HCT116 (cell line): ENCODE measurements around the gene PIP4K2A. TPM values are rescaled to one million over a fixed set of nuclear protein-coding genes. Genes with fewer than 3 reads are reported as not detected.

Experiments used
- ATAC-seq: fragments of 200-7000 bp; cut with Tn5 transposase; 2 replicates; pipeline ENCODE4 v1.9.1; 2020; ENCODE audit warnings: mild to moderate bottlenecking, moderate library complexity
- Bru-seq: library from RNA; stranded (reverse); fragments of 400-500 nt; gene quantifications from one replicate; lab custom pipeline; 2021; lab: Mats Ljungman, UMichigan
- BruChase-seq, 2 experiments: library from RNA; stranded (reverse); fragments of 400-500 nt; gene quantifications; one replicate each; lab custom pipeline; 2021; lab: Mats Ljungman, UMichigan
- BruUV-seq: library from RNA; stranded (reverse); fragments of 400-500 nt; replicated peaks from 2 replicates; lab custom pipeline; 2021; lab: Mats Ljungman, UMichigan
- CTCF ChIA-PET: fragments of 300-600 bp; sonication (Branson Sonifier 250); formaldehyde crosslinking; loops from one replicate; lab custom pipeline; 2021; ENCODE audit warnings: antibody characterized with exemption; lab: Charles Lee
- POLR2A ChIA-PET: fragments of 300-600, 350-600 bp; sonication (Branson Sonifier 250); formaldehyde crosslinking; loops from one replicate; lab custom pipeline; 2021; ENCODE audit warnings: antibody characterized with exemption; lab: Charles Lee
- RAD21 ChIA-PET, 2 experiments: fragments of 300-600 bp; sonication (Branson Sonifier 250); formaldehyde crosslinking; loops; one replicate each; lab custom pipeline; 2023; ENCODE audit warnings: low total read pairs in 2 of 2; ENCODE audit not compliant: uncharacterized antibody in 2 of 2, unreplicated experiment in 2 of 2, low non-redundant PET in 1 of 2; lab: Charles Lee
- DNase-seq: peaks from one replicate; pipeline ENCODE4 v3.0.0-alpha.2; 2010; ENCODE audit warnings: low read depth, low spot score
- H2AFZ ChIP-seq: fragments of 200-600 bp; shearing (Covaris generic), sonication (generic); 2 replicates; pipeline ENCODE4 v1.6.1; 2017; ENCODE audit warnings: low read depth, mixed run types, mixed read lengths, antibody characterized with exemption, low read length; ENCODE audit not compliant: poor library complexity, severe bottlenecking
- H3K27ac ChIP-seq: 2 replicates; pipeline ENCODE4 v1.5.1; 2012; ENCODE audit warnings: low read depth, low read length
- H3K27me3 ChIP-seq: fragments of 200-600 bp; sonication (generic); 2 replicates; pipeline ENCODE4 v1.6.1; 2016; ENCODE audit warnings: mixed run types, low read length, mixed read lengths; ENCODE audit not compliant: insufficient read depth
- H3K36me3 ChIP-seq, 2 experiments: fragments of 200-500 bp in 1 of 2; fragments of 200-600 bp in 1 of 2; sonication (Bioruptor generic) in 1 of 2; sonication (generic) in 1 of 2; 2 replicates each; pipeline versions ENCODE4 v1.5.1 to v1.6.1; 2014 to 2016; ENCODE audit warnings: low read length in 2 of 2, inconsistent platforms in 1 of 2, mixed read lengths in 1 of 2, mixed run types in 1 of 2; ENCODE audit not compliant: insufficient read depth in 2 of 2, control insufficient read depth in 1 of 2
- H3K4me1 ChIP-seq, 2 experiments: fragments of 200-600 bp in 1 of 2; sonication (generic) in 1 of 2; 2 replicates each; pipeline versions ENCODE4 v1.5.1 to v1.6.1; 2012 to 2017; ENCODE audit warnings: low read length in 2 of 2, inconsistent platforms in 1 of 2, mild to moderate bottlenecking in 1 of 2, mixed read lengths in 1 of 2, mixed run types in 1 of 2, moderate library complexity in 1 of 2; ENCODE audit not compliant: insufficient read depth in 2 of 2, control insufficient read depth in 1 of 2
- H3K4me2 ChIP-seq: fragments of 200-600 bp; sonication (generic); 2 replicates; pipeline ENCODE4 v1.6.1; 2017; ENCODE audit warnings: mixed run types, low read length, mixed read lengths
- H3K4me3 ChIP-seq, 2 experiments: fragments of 200-600 bp in 1 of 2; sonication (generic) in 1 of 2; replicated peaks in 1 of 2; 2 replicates each; pipeline ENCODE4 v1.5.1; 2011 to 2016; ENCODE audit warnings: low read length in 2 of 2, control low read depth in 1 of 2, low read depth in 1 of 2, mild to moderate bottlenecking in 1 of 2, mixed read lengths in 1 of 2, mixed run types in 1 of 2
- H3K79me2 ChIP-seq: fragments of 200-600 bp; sonication (generic); 2 replicates; pipeline ENCODE4 v1.6.1; 2017; ENCODE audit warnings: mild to moderate bottlenecking, mixed run types, low read length, moderate library complexity, mixed read lengths; ENCODE audit not compliant: insufficient read depth
- H3K9ac ChIP-seq: fragments of 200-600 bp; sonication (generic); 2 replicates; pipeline ENCODE4 v1.6.1; 2016; ENCODE audit warnings: low read length, mixed read lengths
- H3K9me2 ChIP-seq: fragments of 200-600 bp; sonication (generic), shearing (Covaris generic); 2 replicates; pipeline ENCODE4 v1.6.1; 2017; ENCODE audit warnings: mixed run types, mild to moderate bottlenecking, moderate library complexity; ENCODE audit not compliant: insufficient read depth
- H3K9me3 ChIP-seq, 2 experiments: fragments of 200-500 bp in 1 of 2; fragments of 200-600 bp in 1 of 2; sonication (Bioruptor generic) in 1 of 2; sonication (generic) in 1 of 2; 2 replicates each; pipeline ENCODE4 v1.6.1; 2014 to 2017; ENCODE audit warnings: low read length in 2 of 2, mixed read lengths in 2 of 2, inconsistent platforms in 1 of 2, low read depth in 1 of 2, mild to moderate bottlenecking in 1 of 2, mixed run types in 1 of 2, moderate library complexity in 1 of 2; ENCODE audit not compliant: control insufficient read depth in 1 of 2, insufficient read depth in 1 of 2
- H4K20me1 ChIP-seq: fragments of 200-600 bp; sonication (generic), shearing (Covaris generic); 2 replicates; pipeline ENCODE4 v1.6.1; 2017; ENCODE audit warnings: mixed run types, mild to moderate bottlenecking, moderate library complexity; ENCODE audit not compliant: insufficient read depth
- JUND ChIP-seq: IDR thresholded peaks from 2 replicates; pipeline ENCODE4 v1.6.1; 2012
- POLR2A ChIP-seq: IDR thresholded peaks from 2 replicates; pipeline ENCODE4 v1.7.0; 2011; ENCODE audit warnings: borderline replicate concordance; ENCODE audit not compliant: insufficient read depth, insufficient read length; ENCODE audit errors: extremely low read depth
- POLR2AphosphoS5 ChIP-seq: IDR thresholded peaks from 2 replicates; pipeline ENCODE4 v1.6.1; 2011; ENCODE audit warnings: mild to moderate bottlenecking, low read depth, low read length, moderate library complexity
- TCF7L2 ChIP-seq: IDR thresholded peaks from 2 replicates; pipeline ENCODE4 v1.7.0; 2011; ENCODE audit warnings: borderline replicate concordance, inconsistent platforms; ENCODE audit not compliant: insufficient read depth, insufficient read length; ENCODE audit errors: extremely low read depth
- ZNF274 ChIP-seq: fragments of 200-500 bp; sonication (Bioruptor generic); IDR thresholded peaks from 2 replicates; pipeline ENCODE4 v1.6.1; 2014; ENCODE audit warnings: mild to moderate bottlenecking, low read depth, low read length, inconsistent platforms
- intact Hi-C: fragments of 100-400 bp; cut with micrococcal nuclease; formaldehyde crosslinking; loops from 2 replicates; pipeline ENCODE4 v1.10.0; 2022
- long read RNA-seq: library from polyadenylated mRNA; unstranded; transcript quantifications from one replicate; pipeline ENCODE4 v2.0.0, GENCODE V29; 2021; ENCODE audit not compliant: unreplicated experiment
- polyA plus RNA-seq: library from polyadenylated mRNA; unstranded; fragments of >200 nt; gene quantifications from 2 replicates; pipeline ENCODE4 v1.2.1, GENCODE V29; 2012; ENCODE audit warnings: missing spikeins
- total RNA-seq: library from RNA; stranded (reverse); gene quantifications from one replicate; pipeline ENCODE4 v1.2.1, GENCODE V29; 2021; ENCODE audit not compliant: unreplicated experiment
- TF ChIP-seq, protein P1 (sequence below): IDR thresholded peaks from 2 replicates; pipeline ENCODE4 v1.6.1; 2012

PIP4K2A gene
- total RNA-seq (41.9 TPM), Bru-seq, nascent RNA (percentile 91 among the genes with signal in this experiment), BruChase-seq, experiment 1, labeled RNA remaining after a 6-hour chase (percentile 81 among the genes with signal in this experiment), BruChase-seq, experiment 2, labeled RNA remaining after a 2-hour chase (percentile 82 among the genes with signal in this experiment)
- polyA plus RNA-seq, result 19.1 and 20.2 TPM in 2 replicates
- long read RNA-seq, transcript PIP4K2A-202 (10 exons, 3,802 nt), result major isoform, 45 of 108 reads
- long read RNA-seq, partial matches to known transcripts, result 44 of 108 reads
- long read RNA-seq, other reads (novel, unspliced or antisense), result 18 of 108 reads

DNA sequence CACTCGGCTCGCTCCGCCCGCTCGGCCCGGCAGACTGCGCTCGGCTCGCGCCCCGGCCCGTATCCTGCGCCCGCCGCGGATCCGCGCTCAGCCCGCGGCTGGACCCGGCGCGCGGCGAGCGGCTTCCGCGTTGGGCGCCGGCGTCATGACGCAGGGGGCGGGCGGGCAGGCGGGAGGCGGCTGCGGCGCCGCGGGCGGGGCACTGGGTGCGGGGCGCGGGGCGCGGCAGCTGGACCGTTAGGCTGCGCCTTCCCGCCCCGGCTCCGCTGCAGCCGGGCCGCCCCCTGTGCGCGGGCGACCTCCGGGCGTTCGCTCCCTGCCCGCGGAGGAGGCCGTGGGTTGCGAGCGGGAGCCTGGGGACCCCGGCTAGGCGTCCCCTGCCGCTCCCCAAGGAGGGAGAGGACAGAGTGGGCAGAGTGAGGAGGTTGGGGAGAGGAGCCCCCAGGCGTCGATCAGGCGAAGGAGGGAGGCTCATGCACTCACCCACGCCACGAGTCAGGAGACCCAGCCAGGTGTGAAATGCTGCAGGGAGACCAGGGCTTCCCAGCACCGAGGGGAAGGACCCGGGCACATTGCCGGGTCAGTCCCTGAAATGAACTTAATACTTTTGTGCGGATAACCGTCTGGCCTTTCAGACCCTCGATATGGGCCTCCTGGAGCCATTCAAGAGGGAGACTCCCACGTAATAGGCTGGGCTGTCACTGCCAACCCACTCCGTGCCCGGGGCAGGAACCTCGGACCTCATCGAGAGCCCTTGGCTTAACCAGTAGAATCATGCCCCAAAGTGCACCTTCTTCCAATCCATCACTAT lies at the start of gene PIP4K2A:
TSS of gene PIP4K2A (minus strand) at position 100 of the 811 bp plus-strand sequence. CDS start 252 bp downstream, outside the sequence.
- Histone ChIP-seq H4K20me1 (peaks cover 13% of the 10 kb centered on the region; the same call in 1 of the 2 replicates), H3K4me3 (peak within 1 kb of the TSS; percentile 90 to 92), H3K4me2 (peak within 1 kb of the TSS; percentile 92), H3K9me2 (no peaks in the 10 kb centered on the region), H3K9ac (peak within 1 kb of the TSS; percentile 89), H3K27ac (peak within 1 kb of the TSS; percentile 61), H3K79me2 (peaks cover 45% of the 10 kb centered on the region), H3K27me3 (no peaks in the 10 kb centered on the region), H2AFZ (no peak within 1 kb of the TSS), H3K36me3 (no peaks in the 10 kb centered on the region), H3K9me3 (no peaks in the 10 kb centered on the region), H3K4me1 (peaks cover 8 to 27% of the 10 kb centered on the region in 2 experiments; a peak in 3 of 4 replicates)
- BruUV-seq, result no TSS peak
- ChIA-PET POLR2A (no interaction called here), CTCF (no interaction called here), RAD21 (no interaction called here)
- peak; percentile 76 for TF ChIP-seq POLR2A
- TF ChIP-seq, protein P1, sequence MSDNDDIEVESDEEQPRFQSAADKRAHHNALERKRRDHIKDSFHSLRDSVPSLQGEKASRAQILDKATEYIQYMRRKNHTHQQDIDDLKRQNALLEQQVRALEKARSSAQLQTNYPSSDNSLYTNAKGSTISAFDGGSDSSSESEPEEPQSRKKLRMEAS, result 0 out of 2 replicates have a peak, but pooled peaks have one; percentile 34
- no peak for TF ChIP-seq JUND
- TF ChIP-seq TCF7L2, result peak; percentile 12
- no peak for TF ChIP-seq ZNF274
- peak; percentile 73 for TF ChIP-seq POLR2AphosphoS5
- intact Hi-C loops, result no loop called here
- DNase-seq (peak; percentile 15), ATAC-seq (peak; percentile 89)
